B cell (primary cell): ENCODE results near the gene CARD10.

ENCODE experiments used
- CTCF ChIP-seq: fragments of 200-600 bp; IDR thresholded peaks from one replicate; pipeline ENCODE4 v1.8.0; 2022; ENCODE audit warnings: antibody characterized with exemption, mild to moderate bottlenecking
- EZH2 ChIP-seq: IDR thresholded peaks from 2 replicates; pipeline ENCODE4 v1.6.1; 2012; ENCODE audit warnings: borderline replicate concordance, low read depth, mild to moderate bottlenecking, moderate library complexity, low read length; ENCODE audit not compliant: insufficient read depth, poor library complexity, severe bottlenecking

GRCh38 chr22:37503183-37503683 lies 16.0 kb downstream of the CARD10 start:
- TF ChIP-seq CTCF (no peak), EZH2 (no peak)
